SK-N-SH treated with all-trans-retinoic acid at 6 μM for 48 hours (cell line): ENCODE data around the gene RAB33A.

Experiments
- ATAC-seq: fragments of 200-7000 bp; cut with Tn5 transposase; 3 replicates; pipeline ENCODE4 v1.9.1; 2020; ENCODE audit warnings: mild to moderate bottlenecking, moderate library complexity
- ARNTL ChIP-seq: fragments of 450-650 bp; formaldehyde crosslinking; IDR thresholded peaks from 2 replicates; pipeline ENCODE4 v1.5.0; 2020; ENCODE audit warnings: low read depth, mild to moderate bottlenecking, moderate library complexity, borderline replicate concordance
- BACH2 ChIP-seq: fragments of 250-450 bp; sonication (Bioruptor Pico); IDR thresholded peaks from 2 replicates; pipeline ENCODE4 v1.9.0; 2021; ENCODE audit warnings: mild to moderate bottlenecking, borderline replicate concordance
- CSDC2 ChIP-seq: fragments of 250-450 bp; sonication (Bioruptor Pico); IDR thresholded peaks from 2 replicates; pipeline ENCODE4 v1.5.0; 2020; ENCODE audit warnings: mild to moderate bottlenecking, moderate library complexity
- ESRRG ChIP-seq: fragments of 250-450 bp; sonication (Bioruptor Pico); IDR thresholded peaks from 2 replicates; pipeline ENCODE4 v1.6.1; 2021; ENCODE audit warnings: mild to moderate bottlenecking
- GLIS3 ChIP-seq: fragments of 250-450 bp; sonication (Bioruptor Pico); IDR thresholded peaks from 2 replicates; pipeline ENCODE4 v1.5.0; 2020; ENCODE audit warnings: mild to moderate bottlenecking, moderate library complexity
- ISL1 ChIP-seq: fragments of 250-450 bp; sonication (Bioruptor Pico); IDR thresholded peaks from 2 replicates; pipeline ENCODE4 v2.1.2; 2022; ENCODE audit warnings: mild to moderate bottlenecking, moderate library complexity
- OSR1 ChIP-seq: fragments of 250-450 bp; sonication (Bioruptor Pico); IDR thresholded peaks from 2 replicates; pipeline ENCODE4 v1.8.0; 2022; ENCODE audit warnings: moderate library complexity, mild to moderate bottlenecking, inconsistent platforms
- PPARA ChIP-seq: fragments of 250-450 bp; sonication (Bioruptor Pico); IDR thresholded peaks from 2 replicates; pipeline ENCODE4 v1.5.0; 2020; ENCODE audit warnings: mild to moderate bottlenecking, borderline replicate concordance
- RARB ChIP-seq: fragments of 250-450 bp; sonication (Bioruptor Pico); IDR thresholded peaks from 2 replicates; pipeline ENCODE4 v1.8.0; 2021; ENCODE audit warnings: mild to moderate bottlenecking, moderate library complexity
- SNAI2 ChIP-seq: fragments of 250-450 bp; sonication (Bioruptor Pico); IDR thresholded peaks from 2 replicates; pipeline ENCODE4 v1.5.0; 2020; ENCODE audit warnings: mild to moderate bottlenecking, moderate library complexity
- TCF4 ChIP-seq: fragments of 250-450 bp; sonication (Bioruptor Pico); IDR thresholded peaks from 2 replicates; pipeline ENCODE4 v1.8.0; 2021; ENCODE audit warnings: mild to moderate bottlenecking, moderate library complexity, borderline replicate concordance
- ZC3H10 ChIP-seq: fragments of 250-450 bp; sonication (Bioruptor Pico); IDR thresholded peaks from 2 replicates; pipeline ENCODE4 v1.5.1; 2021; ENCODE audit warnings: mild to moderate bottlenecking, moderate library complexity
- ZFP3 ChIP-seq: fragments of 250-450 bp; sonication (Bioruptor Pico); IDR thresholded peaks from 2 replicates; pipeline ENCODE4 v1.5.0; 2020; ENCODE audit warnings: mild to moderate bottlenecking, moderate library complexity
- ZFP30 ChIP-seq: fragments of 450-650 bp; formaldehyde crosslinking; IDR thresholded peaks from 2 replicates; pipeline ENCODE4 v1.5.0; 2022; ENCODE audit warnings: mild to moderate bottlenecking, moderate library complexity
- ZNF565 ChIP-seq: fragments of 450-650 bp; formaldehyde crosslinking; conservative IDR thresholded peaks from 2 replicates; pipeline ENCODE4 v1.5.0; 2020; ENCODE audit warnings: low read depth, mild to moderate bottlenecking, moderate library complexity
- ZNF70 ChIP-seq: fragments of 450-650 bp; formaldehyde crosslinking; IDR thresholded peaks from 2 replicates; pipeline ENCODE4 v1.5.0; 2020; ENCODE audit warnings: mild to moderate bottlenecking, moderate library complexity
- ZNF8 ChIP-seq: fragments of 450-650 bp; formaldehyde crosslinking; IDR thresholded peaks from 2 replicates; pipeline ENCODE4 v1.5.0; 2020; ENCODE audit warnings: mild to moderate bottlenecking, moderate library complexity
- TF ChIP-seq, protein P1 (sequence below): fragments of 250-450 bp; sonication (Bioruptor Pico); IDR thresholded peaks from 2 replicates; pipeline ENCODE4 v1.5.1; 2021; ENCODE audit warnings: mild to moderate bottlenecking, moderate library complexity
- TF ChIP-seq, protein P2 (sequence below): fragments of 250-450 bp; sonication (Bioruptor Pico); IDR thresholded peaks from 2 replicates; pipeline ENCODE4 v1.5.1; 2020; ENCODE audit warnings: low read depth, mild to moderate bottlenecking, moderate library complexity
- TF ChIP-seq, protein P3 (sequence below): fragments of 250-450 bp; sonication (Bioruptor Pico); IDR thresholded peaks from 2 replicates; pipeline ENCODE4 v1.8.0; 2020; ENCODE audit warnings: mild to moderate bottlenecking, moderate library complexity, borderline replicate concordance

RAB33A gene

DNA sequence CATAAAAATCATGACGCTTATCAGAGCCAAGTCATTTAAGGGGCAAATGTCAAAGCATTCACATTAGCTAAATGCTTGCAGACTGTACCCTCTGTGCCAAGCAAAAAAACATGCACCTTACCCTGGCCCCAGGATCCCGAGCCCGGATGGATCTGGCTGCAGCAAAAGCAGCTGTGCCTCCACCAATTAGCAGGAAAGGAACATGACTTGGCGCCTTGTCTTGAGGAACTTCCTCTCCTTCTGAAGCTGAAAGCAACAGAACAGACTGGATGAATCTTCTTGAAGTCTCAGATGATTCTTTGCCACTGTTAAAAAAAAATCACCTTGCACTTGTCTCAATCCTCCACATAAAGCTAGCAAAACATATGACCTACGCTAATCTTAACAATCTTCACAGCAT lies 24.1 kb upstream of the RAB33A start:
- no peak for TF ChIP-seq ZFP30 (CRISPR knock-in tag)
- no peak for ATAC-seq

DNA sequence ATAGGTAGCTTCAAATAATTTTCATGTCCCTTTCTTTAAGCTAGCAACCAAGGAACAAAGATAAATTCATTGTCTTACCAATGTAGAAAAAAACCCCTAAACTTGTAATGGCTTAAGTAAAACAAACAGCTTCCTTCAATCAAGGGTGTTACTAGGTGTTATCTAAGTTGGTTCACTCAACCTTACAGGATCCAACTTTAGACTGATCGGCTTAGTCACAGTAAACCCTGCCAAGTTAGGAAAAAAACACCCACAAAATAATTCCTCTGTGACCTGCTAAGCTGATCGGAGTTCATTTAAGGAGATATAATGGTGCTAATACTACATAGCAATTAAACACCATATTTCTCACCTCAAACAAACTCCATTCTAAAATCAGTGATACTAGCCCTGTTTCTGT lies 16.2 kb upstream of the RAB33A start:
- TF ChIP-seq ISL1 (CRISPR knock-in tag) (no peak), ZNF565 (CRISPR knock-in tag) (no peak), ARNTL (no peak), ZFP30 (CRISPR knock-in tag) (no peak), CSDC2 (no peak)
- ATAC-seq: no peak

DNA sequence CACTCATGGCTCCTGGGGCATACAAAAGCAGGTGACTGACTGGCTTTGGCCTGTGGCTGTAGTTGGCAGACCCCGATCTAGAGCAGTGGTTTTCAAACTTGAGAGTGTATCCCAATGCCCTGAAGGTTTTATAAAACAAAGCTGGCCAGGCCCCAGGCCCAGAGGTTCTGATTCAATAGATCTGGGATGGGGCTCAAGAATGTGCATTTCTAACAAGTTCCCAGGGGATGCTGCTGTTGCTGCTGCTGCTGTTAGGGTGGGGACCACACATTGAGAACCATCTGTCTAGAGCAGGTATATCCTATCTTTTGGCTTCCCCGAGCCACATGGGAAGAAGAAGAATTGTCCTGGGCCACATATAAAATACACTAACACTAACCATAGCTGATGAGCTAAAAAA lies 13.5 kb upstream of the RAB33A start:
- TF ChIP-seq, protein P1, sequence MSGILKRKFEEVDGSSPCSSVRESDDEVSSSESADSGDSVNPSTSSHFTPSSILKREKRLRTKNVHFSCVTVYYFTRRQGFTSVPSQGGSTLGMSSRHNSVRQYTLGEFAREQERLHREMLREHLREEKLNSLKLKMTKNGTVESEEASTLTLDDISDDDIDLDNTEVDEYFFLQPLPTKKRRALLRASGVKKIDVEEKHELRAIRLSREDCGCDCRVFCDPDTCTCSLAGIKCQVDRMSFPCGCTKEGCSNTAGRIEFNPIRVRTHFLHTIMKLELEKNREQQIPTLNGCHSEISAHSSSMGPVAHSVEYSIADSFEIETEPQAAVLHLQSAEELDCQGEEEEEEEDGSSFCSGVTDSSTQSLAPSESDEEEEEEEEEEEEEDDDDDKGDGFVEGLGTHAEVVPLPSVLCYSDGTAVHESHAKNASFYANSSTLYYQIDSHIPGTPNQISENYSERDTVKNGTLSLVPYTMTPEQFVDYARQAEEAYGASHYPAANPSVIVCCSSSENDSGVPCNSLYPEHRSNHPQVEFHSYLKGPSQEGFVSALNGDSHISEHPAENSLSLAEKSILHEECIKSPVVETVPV (CRISPR knock-in tag): no peak
- TF ChIP-seq RARB (CRISPR knock-in tag) (no peak), ZC3H10 (CRISPR knock-in tag) (no peak), ZNF565 (CRISPR knock-in tag) (no peak), ARNTL (no peak), ZFP3 (CRISPR knock-in tag) (no peak), OSR1 (CRISPR knock-in tag) (no peak), ZFP30 (CRISPR knock-in tag) (no peak), GLIS3 (CRISPR knock-in tag) (no peak)
- TF ChIP-seq, protein P2, sequence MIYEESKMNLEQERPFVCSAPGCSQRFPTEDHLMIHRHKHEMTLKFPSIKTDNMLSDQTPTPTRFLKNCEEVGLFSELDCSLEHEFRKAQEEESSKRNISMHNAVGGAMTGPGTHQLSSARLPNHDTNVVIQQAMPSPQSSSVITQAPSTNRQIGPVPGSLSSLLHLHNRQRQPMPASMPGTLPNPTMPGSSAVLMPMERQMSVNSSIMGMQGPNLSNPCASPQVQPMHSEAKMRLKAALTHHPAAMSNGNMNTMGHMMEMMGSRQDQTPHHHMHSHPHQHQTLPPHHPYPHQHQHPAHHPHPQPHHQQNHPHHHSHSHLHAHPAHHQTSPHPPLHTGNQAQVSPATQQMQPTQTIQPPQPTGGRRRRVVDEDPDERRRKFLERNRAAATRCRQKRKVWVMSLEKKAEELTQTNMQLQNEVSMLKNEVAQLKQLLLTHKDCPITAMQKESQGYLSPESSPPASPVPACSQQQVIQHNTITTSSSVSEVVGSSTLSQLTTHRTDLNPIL: no peak
- ATAC-seq: no peak

DNA sequence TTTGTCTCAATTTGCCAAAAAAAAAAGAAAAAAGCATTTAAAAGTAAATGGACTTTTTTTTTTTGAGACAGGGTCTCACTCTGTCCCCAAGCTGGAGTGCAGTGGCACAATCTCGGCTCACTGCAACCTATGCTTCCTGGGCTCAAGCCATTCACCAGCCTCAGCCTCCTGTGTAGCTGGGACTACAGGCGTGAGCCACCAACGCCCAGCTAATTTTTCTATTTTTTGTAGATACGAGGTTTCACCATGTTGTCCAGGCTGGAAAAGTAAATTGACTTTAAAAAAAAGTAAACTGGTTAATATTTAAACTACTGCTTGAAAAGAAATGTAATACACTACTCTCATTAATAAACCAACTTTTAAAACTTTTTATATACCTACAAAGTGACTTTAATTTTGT lies 12.0 kb upstream of the RAB33A start:
- no peak for ATAC-seq
- TF ChIP-seq ZNF565 (CRISPR knock-in tag) (no peak), ZNF70 (CRISPR knock-in tag) (no peak), RARB (CRISPR knock-in tag) (no peak)
- TF ChIP-seq, protein P2: no peak

DNA sequence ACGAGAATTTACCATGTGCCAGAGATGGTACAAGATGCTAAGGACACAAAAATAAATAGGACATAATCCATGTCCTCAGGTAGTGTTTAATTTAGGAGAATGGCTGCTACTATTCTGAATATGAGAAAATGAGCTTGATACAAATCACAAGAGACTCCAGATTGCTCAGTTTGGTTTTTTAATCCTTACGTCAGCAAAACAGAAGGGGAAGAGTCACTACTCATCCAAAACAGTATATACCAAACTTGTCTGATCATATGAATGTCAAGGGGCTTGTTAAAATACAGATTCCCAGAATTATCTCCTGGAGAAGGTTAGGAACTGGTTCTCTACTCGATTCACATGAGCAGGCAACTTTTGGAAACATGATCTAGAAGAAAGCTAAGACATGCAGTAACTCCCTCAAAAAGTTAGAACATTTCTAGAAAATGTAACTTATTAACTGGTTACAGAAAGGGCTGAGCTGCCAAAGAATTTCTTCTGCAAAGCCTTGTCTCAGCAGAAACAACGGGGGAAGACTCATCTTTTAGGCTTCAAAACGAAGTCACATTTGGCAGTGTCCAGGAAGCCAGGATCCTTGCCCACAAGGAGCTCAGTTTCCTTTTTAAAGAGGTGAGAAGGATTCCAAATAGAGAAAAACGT lies 9.5 kb upstream of the RAB33A start:
- TF ChIP-seq ISL1 (CRISPR knock-in tag) (no peak), ARNTL (no peak), BACH2 (CRISPR knock-in tag) (no peak), SNAI2 (CRISPR knock-in tag) (no peak), ZC3H10 (CRISPR knock-in tag) (no peak), ZNF8 (CRISPR knock-in tag) (no peak)
- no peak for ATAC-seq

DNA sequence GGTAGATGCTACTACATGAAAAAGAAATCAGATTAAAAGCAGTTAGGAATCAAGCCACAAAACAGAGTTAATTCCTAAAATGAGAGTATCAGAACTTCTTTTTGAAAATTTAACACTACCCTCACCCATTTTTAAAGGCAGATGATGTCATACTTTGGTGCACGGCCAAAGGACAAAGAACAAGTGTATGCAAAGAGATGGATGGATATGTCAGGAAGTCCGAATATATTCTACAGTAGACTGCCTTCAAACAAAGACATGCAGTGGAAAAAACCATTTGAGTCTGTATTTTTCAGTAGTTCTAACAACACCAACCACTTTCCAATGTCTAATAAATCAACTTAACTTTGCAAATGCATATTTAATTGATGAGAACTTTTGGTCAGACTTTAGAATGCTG lies 8.4 kb upstream of the RAB33A start:
- no peak for ATAC-seq

More for the DNA sequence above, 8.4 kb upstream of the RAB33A start:
- TF ChIP-seq PPARA (CRISPR knock-in tag) (no peak), BACH2 (CRISPR knock-in tag) (no peak), ZNF8 (CRISPR knock-in tag) (no peak), RARB (CRISPR knock-in tag) (no peak), ZNF70 (CRISPR knock-in tag) (no peak), ZFP3 (CRISPR knock-in tag) (no peak), TCF4 (CRISPR knock-in tag) (no peak), ESRRG (CRISPR knock-in tag) (no peak), ZNF565 (CRISPR knock-in tag) (no peak), GLIS3 (CRISPR knock-in tag) (no peak), OSR1 (CRISPR knock-in tag) (no peak), ARNTL (no peak), CSDC2 (no peak)
- TF ChIP-seq, protein P1 (CRISPR knock-in tag): no peak
- TF ChIP-seq, protein P3, sequence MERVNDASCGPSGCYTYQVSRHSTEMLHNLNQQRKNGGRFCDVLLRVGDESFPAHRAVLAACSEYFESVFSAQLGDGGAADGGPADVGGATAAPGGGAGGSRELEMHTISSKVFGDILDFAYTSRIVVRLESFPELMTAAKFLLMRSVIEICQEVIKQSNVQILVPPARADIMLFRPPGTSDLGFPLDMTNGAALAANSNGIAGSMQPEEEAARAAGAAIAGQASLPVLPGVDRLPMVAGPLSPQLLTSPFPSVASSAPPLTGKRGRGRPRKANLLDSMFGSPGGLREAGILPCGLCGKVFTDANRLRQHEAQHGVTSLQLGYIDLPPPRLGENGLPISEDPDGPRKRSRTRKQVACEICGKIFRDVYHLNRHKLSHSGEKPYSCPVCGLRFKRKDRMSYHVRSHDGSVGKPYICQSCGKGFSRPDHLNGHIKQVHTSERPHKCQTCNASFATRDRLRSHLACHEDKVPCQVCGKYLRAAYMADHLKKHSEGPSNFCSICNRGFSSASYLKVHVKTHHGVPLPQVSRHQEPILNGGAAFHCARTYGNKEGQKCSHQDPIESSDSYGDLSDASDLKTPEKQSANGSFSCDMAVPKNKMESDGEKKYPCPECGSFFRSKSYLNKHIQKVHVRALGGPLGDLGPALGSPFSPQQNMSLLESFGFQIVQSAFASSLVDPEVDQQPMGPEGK (CRISPR knock-in tag): no peak
- TF ChIP-seq, protein P2: no peak
